PC-3 (cell line): ENCODE measurements around the gene MCHR2. TPM values are rescaled to one million over a fixed set of nuclear protein-coding genes. Genes with fewer than 3 reads are reported as not detected.
A peak's percentile ranks its signal among the peaks of the same experiment; 100 is the strongest.

ENCODE experiments used
- ATAC-seq: fragments of 200-7000 bp; cut with Tn5 transposase; 2 replicates; pipeline ENCODE4 v1.9.1; 2020; ENCODE audit warnings: mild to moderate bottlenecking, moderate library complexity
- BruUV-seq: library from RNA; stranded (reverse); fragments of 400-500 nt; replicated peaks from 2 replicates; lab custom pipeline; 2021; lab: Mats Ljungman, UMichigan
- CTCF ChIA-PET: fragments of 300-600 bp; sonication (Branson Sonifier 250); formaldehyde crosslinking; loops from one replicate; lab custom pipeline; 2022; ENCODE audit warnings: antibody characterized with exemption; lab: Charles Lee
- POLR2A ChIA-PET: fragments of 300-600 bp; sonication (Branson Sonifier 250); formaldehyde crosslinking; loops from one replicate; lab custom pipeline; 2022; ENCODE audit warnings: antibody characterized with exemption; ENCODE audit not compliant: unreplicated experiment; lab: Charles Lee
- DNase-seq: peaks from one replicate; pipeline ENCODE4 v3.0.0-alpha.2; 2015
- H2AFZ ChIP-seq: fragments of 300-600 bp; sonication (generic); 2 replicates; pipeline ENCODE4 v1.6.0; 2016; ENCODE audit warnings: antibody characterized with exemption, low read length
- H3F3A ChIP-seq: fragments of 300-600 bp; sonication (generic); one replicate; pipeline ENCODE4 v1.6.0; 2017; ENCODE audit warnings: antibody characterized with exemption, low read length, control low read depth, mild to moderate bottlenecking; ENCODE audit not compliant: unreplicated experiment
- H3K27ac ChIP-seq: fragments of 300-600 bp; sonication (generic); 2 replicates; pipeline ENCODE4 v1.5.1; 2016; ENCODE audit warnings: mild to moderate bottlenecking, low read length
- H3K27me3 ChIP-seq: fragments of 300-600 bp; sonication (generic); 2 replicates; pipeline ENCODE4 v1.6.1; 2016; ENCODE audit warnings: low read length, mixed read lengths
- H3K36me3 ChIP-seq: fragments of 300-600 bp; sonication (generic); 2 replicates; pipeline ENCODE4 v1.6.1; 2016; ENCODE audit warnings: low read depth, mixed run types, low read length, mixed read lengths
- H3K4me1 ChIP-seq: fragments of 300-600 bp; sonication (generic); 2 replicates; pipeline ENCODE4 v1.5.1; 2016; ENCODE audit warnings: low read length; ENCODE audit not compliant: insufficient read depth
- H3K4me2 ChIP-seq: fragments of 300-600 bp; sonication (generic); 2 replicates; pipeline ENCODE4 v1.6.0; 2016; ENCODE audit warnings: low read length
- H3K4me3 ChIP-seq: fragments of 300-600 bp; sonication (generic); 2 replicates; pipeline ENCODE4 v1.5.1; 2016; ENCODE audit warnings: mild to moderate bottlenecking, low read length, mixed read lengths
- H3K79me2 ChIP-seq: fragments of 300-600 bp; sonication (generic); 2 replicates; pipeline ENCODE4 v1.6.1; 2017; ENCODE audit warnings: low read length, mixed read lengths
- H3K9ac ChIP-seq: fragments of 300-600 bp; sonication (generic); 2 replicates; pipeline ENCODE4 v1.6.0; 2016; ENCODE audit warnings: mild to moderate bottlenecking, low read length
- H3K9me2 ChIP-seq: fragments of 300-600 bp; sonication (generic); replicated peaks from 2 replicates; pipeline ENCODE4 v1.6.1; 2016; ENCODE audit warnings: mixed run types, low read length, mixed read lengths
- H3K9me3 ChIP-seq: fragments of 300-600 bp; sonication (generic); 2 replicates; pipeline ENCODE4 v1.6.1; 2016; ENCODE audit warnings: low read length, mixed read lengths
- H4K20me1 ChIP-seq: fragments of 300-600 bp; sonication (generic); 2 replicates; pipeline ENCODE4 v1.6.1; 2016; ENCODE audit warnings: low read length, mixed read lengths
- EZH2 ChIP-seq: fragments of 300-600 bp; sonication (generic); IDR thresholded peaks from one replicate; pipeline ENCODE4 v1.6.1; 2017; ENCODE audit warnings: antibody characterized with exemption, mild to moderate bottlenecking, low read length; ENCODE audit not compliant: unreplicated experiment
- EZH2phosphoT487 ChIP-seq: fragments of 300-600 bp; sonication (generic); IDR thresholded peaks from 2 replicates; pipeline ENCODE4 v1.6.1; 2018; ENCODE audit warnings: mild to moderate bottlenecking, antibody characterized with exemption, low read length, borderline replicate concordance
- intact Hi-C: fragments of 100-400 bp; cut with micrococcal nuclease; formaldehyde crosslinking; loops from 2 replicates; pipeline ENCODE4 v1.9.0; 2023
- total RNA-seq: library from RNA; depleted of rRNA; stranded (reverse); fragments of >200 nt; gene quantifications from 2 replicates; pipeline ENCODE4 v1.2.3, GENCODE V29; 2014
- TF ChIP-seq, protein P1 (sequence below): fragments of 300-600 bp; sonication (generic); conservative IDR thresholded peaks from 2 replicates; pipeline ENCODE4 v1.5.1; 2017; ENCODE audit warnings: antibody characterized with exemption, low read depth, mild to moderate bottlenecking, low read length

The MCHR2 gene
- total RNA-seq, 1 experiment from 2014 or later, result not detected

DNA sequence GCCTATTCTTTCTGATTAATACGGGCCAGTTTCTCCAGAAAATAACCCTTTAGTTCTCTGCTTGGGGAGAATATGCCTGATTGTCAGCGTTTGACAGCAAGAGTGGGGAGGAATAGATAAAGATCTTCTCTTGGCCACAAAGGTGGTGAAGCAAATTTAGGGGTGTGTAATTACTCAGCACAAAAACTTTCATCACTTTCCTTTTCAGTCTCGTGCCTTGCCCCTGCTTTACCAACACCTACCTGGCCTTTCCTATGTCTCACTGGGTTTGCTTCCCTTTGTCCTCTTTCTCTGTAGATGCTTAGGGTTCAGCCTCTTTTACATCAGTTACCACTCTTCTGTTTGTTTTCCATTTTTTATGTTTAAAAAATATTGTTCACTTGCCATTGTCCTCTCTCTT is 99.2 kb downstream of the MCHR2 start:
- Histone ChIP-seq H3K4me2 (no peak overlapping the region), H3K79me2 (no peaks in the 10 kb centered on the region), H3K9ac (no peak overlapping the region), H3K36me3 (no peaks in the 10 kb centered on the region), H3K27ac (no peak overlapping the region), H3K9me2 (no peaks in the 10 kb centered on the region), H3K4me1 (no peaks in the 10 kb centered on the region), H2AFZ (no peak overlapping the region), H3K4me3 (no peak overlapping the region), H3F3A (no peaks in the 10 kb centered on the region), H4K20me1 (no peaks in the 10 kb centered on the region), H3K27me3 (no peaks in the 10 kb centered on the region), H3K9me3 (no peaks in the 10 kb centered on the region)
- intact Hi-C loops, result no loop called here
- BruUV-seq, result no TSS peak
- TF ChIP-seq EZH2phosphoT487 (no peak), EZH2 (no peak)
- TF ChIP-seq, protein P1, sequence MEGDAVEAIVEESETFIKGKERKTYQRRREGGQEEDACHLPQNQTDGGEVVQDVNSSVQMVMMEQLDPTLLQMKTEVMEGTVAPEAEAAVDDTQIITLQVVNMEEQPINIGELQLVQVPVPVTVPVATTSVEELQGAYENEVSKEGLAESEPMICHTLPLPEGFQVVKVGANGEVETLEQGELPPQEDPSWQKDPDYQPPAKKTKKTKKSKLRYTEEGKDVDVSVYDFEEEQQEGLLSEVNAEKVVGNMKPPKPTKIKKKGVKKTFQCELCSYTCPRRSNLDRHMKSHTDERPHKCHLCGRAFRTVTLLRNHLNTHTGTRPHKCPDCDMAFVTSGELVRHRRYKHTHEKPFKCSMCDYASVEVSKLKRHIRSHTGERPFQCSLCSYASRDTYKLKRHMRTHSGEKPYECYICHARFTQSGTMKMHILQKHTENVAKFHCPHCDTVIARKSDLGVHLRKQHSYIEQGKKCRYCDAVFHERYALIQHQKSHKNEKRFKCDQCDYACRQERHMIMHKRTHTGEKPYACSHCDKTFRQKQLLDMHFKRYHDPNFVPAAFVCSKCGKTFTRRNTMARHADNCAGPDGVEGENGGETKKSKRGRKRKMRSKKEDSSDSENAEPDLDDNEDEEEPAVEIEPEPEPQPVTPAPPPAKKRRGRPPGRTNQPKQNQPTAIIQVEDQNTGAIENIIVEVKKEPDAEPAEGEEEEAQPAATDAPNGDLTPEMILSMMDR, result no peak
- ChIA-PET POLR2A (no interaction called here), CTCF (no interaction called here)
- no peak for DNase-seq
- no peak for ATAC-seq

DNA sequence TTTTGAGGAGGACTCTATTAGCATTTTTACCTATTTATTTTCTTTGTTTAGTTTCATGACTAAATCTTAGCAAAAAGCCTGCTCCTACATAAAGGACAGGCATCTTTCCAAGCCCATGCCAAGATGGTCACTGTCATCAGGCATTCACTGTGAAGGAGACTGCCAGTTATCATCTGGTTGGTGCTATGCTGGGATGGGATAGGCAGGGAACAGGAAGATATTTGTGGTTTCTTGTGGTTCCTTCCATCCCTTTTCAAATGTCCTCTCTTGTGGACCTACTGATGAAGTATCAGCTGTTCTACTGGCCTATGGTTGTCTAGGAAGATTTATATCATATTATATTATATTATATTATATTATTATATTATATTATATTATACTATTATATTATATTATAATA is 107.0 kb downstream of the MCHR2 start:
- DNase-seq, result no peak
- Histone ChIP-seq H3K4me1 (no peaks in the 10 kb centered on the region), H2AFZ (no peak overlapping the region), H3K79me2 (no peaks in the 10 kb centered on the region), H3K4me2 (no peak overlapping the region), H4K20me1 (no peaks in the 10 kb centered on the region), H3K27ac (no peak overlapping the region), H3K9me3 (no peaks in the 10 kb centered on the region), H3F3A (no peaks in the 10 kb centered on the region), H3K9ac (no peak overlapping the region), H3K9me2 (no peaks in the 10 kb centered on the region), H3K27me3 (no peaks in the 10 kb centered on the region), H3K4me3 (no peak overlapping the region), H3K36me3 (no peaks in the 10 kb centered on the region)
- intact Hi-C loops, result no loop called here
- no peak for ATAC-seq
- POLR2A ChIA-PET, result no interaction called here
- CTCF ChIA-PET, result no interaction called here
- no TSS peak for BruUV-seq
- no peak for TF ChIP-seq EZH2
- no peak for TF ChIP-seq EZH2phosphoT487
- TF ChIP-seq, protein P1, result no peak

DNA sequence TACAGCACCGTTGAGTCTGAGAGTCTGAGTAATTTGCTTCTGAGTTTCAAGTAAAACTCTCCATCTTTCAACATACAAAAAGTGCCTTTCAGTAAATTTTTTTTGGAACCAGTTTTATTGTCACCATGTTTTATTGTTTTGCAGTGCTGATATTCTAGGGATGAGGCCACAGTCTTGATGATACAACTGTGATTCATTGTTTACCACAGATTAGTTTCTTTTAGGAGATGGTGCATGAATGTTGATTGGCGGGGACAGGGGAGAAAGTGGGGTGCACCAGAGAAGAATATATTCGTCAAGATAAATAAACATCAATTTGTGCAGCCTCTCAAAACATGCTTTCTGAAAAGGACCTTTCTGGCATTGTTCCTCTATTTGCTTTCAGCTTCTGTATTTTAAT is 109.0 kb downstream of the MCHR2 start:
- Histone ChIP-seq H2AFZ (no peak overlapping the region), H3K9me2 (no peaks in the 10 kb centered on the region), H3K36me3 (no peaks in the 10 kb centered on the region), H3K79me2 (no peaks in the 10 kb centered on the region), H3K4me1 (no peaks in the 10 kb centered on the region), H3K4me2 (no peak overlapping the region), H3F3A (no peaks in the 10 kb centered on the region), H4K20me1 (no peaks in the 10 kb centered on the region), H3K9ac (no peak overlapping the region), H3K4me3 (no peak overlapping the region), H3K27ac (no peak overlapping the region), H3K27me3 (peaks cover 4% of the 10 kb centered on the region; the same call in 1 of the 2 replicates), H3K9me3 (no peaks in the 10 kb centered on the region)
- ATAC-seq, result peak; percentile 35; the same call in 1 of the 2 replicates
- TF ChIP-seq, protein P1, result no peak
- TF ChIP-seq EZH2phosphoT487, result no peak
- TF ChIP-seq EZH2, result no peak
- no TSS peak for BruUV-seq
- ChIA-PET POLR2A (no interaction called here), CTCF (no interaction called here)
- intact Hi-C loops, result no loop called here
- peak; percentile 29 for DNase-seq
